GM12878 (cell line): Measurements from ENCODE around the gene CWC22. TPM values are rescaled to one million over a fixed set of nuclear protein-coding genes. Genes with fewer than 3 reads are reported as not detected.
A peak's percentile ranks its signal among the peaks of the same experiment; 100 is the strongest.

Experiments
- ATAC-seq: fragments of 200-7000 bp; cut with Tn5 transposase; 3 replicates; pipeline ENCODE4 v1.9.1; 2020; ENCODE audit warnings: mild to moderate bottlenecking, moderate library complexity
- BruUV-seq: library from RNA; stranded (reverse); fragments of 400-500 nt; replicated peaks from 2 replicates; lab custom pipeline; 2021; lab: Mats Ljungman, UMichigan
- CTCF ChIA-PET: fragments of 300-600 bp; sonication (Branson Sonifier 250); formaldehyde crosslinking; extraction: SDS; loops from one replicate; lab custom pipeline; 2021; ENCODE audit warnings: inconsistent platforms; lab: Yijun Ruan, JAX
- POLR2A ChIA-PET: fragments of 350-600 bp; formaldehyde crosslinking; extraction: SDS; loops from one replicate; lab custom pipeline; 2021; ENCODE audit warnings: inconsistent platforms; lab: Charles Lee
- RAD21 ChIA-PET: fragments of 300-600 bp; sonication (Branson Sonifier 250); formaldehyde crosslinking; loops from one replicate; lab custom pipeline; 2023; ENCODE audit warnings: antibody characterized with exemption; ENCODE audit not compliant: unreplicated experiment; lab: Charles Lee
- SMC1A ChIA-PET: fragments of 300-600 bp; sonication (Branson Sonifier 250); formaldehyde crosslinking; loops from one replicate; lab custom pipeline; 2023; ENCODE audit not compliant: unreplicated experiment, uncharacterized antibody; lab: Charles Lee
- DNase-seq: peaks from one replicate; pipeline ENCODE4 v3.0.0-alpha.2; 2011; ENCODE audit warnings: low read depth, low spot score
- FAIRE-seq: peaks from 3 replicates; lab custom pipeline; 2011; peaks lifted over from hg19 to GRCh38; lab: Jason Lieb, UNC
- H2AFZ ChIP-seq: 2 replicates; pipeline ENCODE4 v1.6.0; 2011; ENCODE audit warnings: low read depth, low read length, control low read depth; ENCODE audit not compliant: control insufficient read depth
- H3K27ac ChIP-seq: 2 replicates; pipeline ENCODE4 v1.5.1; 2011; ENCODE audit warnings: control low read depth; ENCODE audit not compliant: control insufficient read depth, insufficient read depth
- H3K27me3 ChIP-seq, 2 experiments: replicated peaks in 1 of 2; 2 replicates each; pipeline versions ENCODE4 v1.6.0 to v1.6.1; 2011; ENCODE audit warnings: low read length in 1 of 2; ENCODE audit not compliant: control insufficient read depth in 2 of 2, insufficient read depth in 2 of 2
- H3K36me3 ChIP-seq, 2 experiments: 2 replicates each; pipeline ENCODE4 v1.5.1; 2011; ENCODE audit warnings: low read length in 1 of 2; ENCODE audit not compliant: control insufficient read depth in 2 of 2, insufficient read depth in 2 of 2
- H3K4me1 ChIP-seq: 2 replicates; pipeline ENCODE4 v1.6.1; 2011; ENCODE audit warnings: mild to moderate bottlenecking, low read length, moderate library complexity, mixed read lengths; ENCODE audit not compliant: control insufficient read depth, insufficient read depth
- H3K4me2 ChIP-seq: 2 replicates; pipeline ENCODE4 v1.6.0; 2011; ENCODE audit warnings: control low read depth; ENCODE audit not compliant: control insufficient read depth, insufficient read depth
- H3K4me3 ChIP-seq: fragments of 200-600 bp; sonication (generic); 2 replicates; pipeline ENCODE4 v1.5.1; 2016
- H3K79me2 ChIP-seq: 2 replicates; pipeline ENCODE4 v1.6.0; 2011; ENCODE audit warnings: low read length; ENCODE audit not compliant: control insufficient read depth, insufficient read depth
- H3K9ac ChIP-seq: 2 replicates; pipeline ENCODE4 v1.8.0; 2011; ENCODE audit warnings: low read length, control low read depth, mixed read lengths; ENCODE audit not compliant: control insufficient read depth, insufficient read depth
- H3K9me3 ChIP-seq: replicated peaks from 3 replicates; pipeline ENCODE4 v1.5.1; 2011; ENCODE audit warnings: mild to moderate bottlenecking, low read length; ENCODE audit not compliant: control insufficient read depth, insufficient read depth
- H4K20me1 ChIP-seq: 2 replicates; pipeline ENCODE4 v1.6.0; 2011; ENCODE audit not compliant: control insufficient read depth, insufficient read depth
- CTCF ChIP-seq, 3 experiments: IDR thresholded peaks in 2 of 3; conservative IDR thresholded peaks in 1 of 3; 2 replicates each; pipeline ENCODE4 v1.5.1; 2011; ENCODE audit warnings: low read depth in 3 of 3, low read length in 3 of 3, mild to moderate bottlenecking in 3 of 3, control low read depth in 2 of 3, moderate library complexity in 2 of 3, inconsistent platforms in 1 of 3, mixed read lengths in 1 of 3; ENCODE audit not compliant: control insufficient read depth in 2 of 3, insufficient read depth in 1 of 3; ENCODE audit errors: extremely low read depth in 1 of 3
- JUNB ChIP-seq: IDR thresholded peaks from 2 replicates; pipeline ENCODE4 v1.6.1; 2016; ENCODE audit warnings: antibody characterized with exemption, mild to moderate bottlenecking
- RAD21 ChIP-seq: IDR thresholded peaks from 2 replicates; pipeline ENCODE4 v1.6.1; 2011; ENCODE audit warnings: mild to moderate bottlenecking, low read depth, low read length, moderate library complexity; ENCODE audit not compliant: insufficient read depth
- RELA ChIP-seq: fragments of 450-650 bp; IDR thresholded peaks from 2 replicates; pipeline ENCODE4 v1.8.0; 2014; ENCODE audit warnings: borderline replicate concordance; ENCODE audit not compliant: partially characterized antibody
- WGBS: methylation state at CpG from one replicate; pipeline ENCODE4 v1.1.6; 2016; ENCODE audit warnings: low lambda C conversion rate; ENCODE audit not compliant: insufficient replicate concordance, insufficient coverage; ENCODE audit errors: missing lambda C conversion rate; 5-methylcytosine and 5-hydroxymethylcytosine counted together
- in situ Hi-C: fragments of 300-500 bp; cut with MboI; formaldehyde crosslinking; loops from 9 replicates; pipeline ENCODE4 v1.14.3; 2018; ENCODE audit warnings: mixed read lengths
- intact Hi-C: fragments of 100-400 bp; cut with micrococcal nuclease; formaldehyde crosslinking; loops from one replicate; pipeline ENCODE4 v1.14.2; 2022; ENCODE audit not compliant: unreplicated experiment
- polyA plus RNA-seq, 11 experiments: library from polyadenylated mRNA; depleted of rRNA in 4 of 11; unstranded in 6 of 11; stranded (reverse) in 5 of 11; fragments of >200 nt; fragmentation: Nextera tagmentation in 4 of 11; fragmentation: Illumina TruSeq in 1 of 11; extraction: Ambion mirVana in 4 of 11; extraction: Trizol in 1 of 11; gene quantifications; 1 replicate in 1 of 11; 2 replicates in 10 of 11; pipeline versions ENCODE4 v1.2.1 to v1.2.3, GENCODE V29; 2011 to 2016; ENCODE audit warnings: inconsistent platforms in 2 of 11, missing spikeins in 2 of 11, low read depth in 1 of 11
- small RNA-seq: library from RNA; depleted of rRNA; stranded (forward); fragments of <200 nt; gene quantifications from one replicate; pipeline ENCODE3, GENCODE V24; 2014
- total RNA-seq, 4 experiments: library from RNA; depleted of rRNA in 3 of 4; stranded (reverse); fragments of >200 nt in 3 of 4; fragmentation: Illumina TruSeq in 1 of 4; extraction: Trizol in 1 of 4; gene quantifications; 2 replicates each; pipeline versions ENCODE4 v1.2.1 to v1.2.3, GENCODE V29; 2013 to 2021

The CWC22 gene
- total and polyA plus RNA-seq, 10 of the 15 experiments (the other 5 are each of a cell fraction or from before 2014, with no cell fraction given) = 8.2 to 38.5 (median 26.3) TPM

GRCh38 chr2:179898873-179899272 lies 108.2 kb downstream of the CWC22 start:
- in situ Hi-C loops = no loop called here
- Histone ChIP-seq H4K20me1 (no peaks in the 10 kb centered on the region), H3K79me2 (no peaks in the 10 kb centered on the region), H3K27ac (no peak overlapping the region), H3K36me3 (no peaks in the 10 kb centered on the region), H3K9ac (no peak overlapping the region), H3K4me2 (no peak overlapping the region), H3K27me3 (no peaks in the 10 kb centered on the region)
- no peak for FAIRE-seq
- ChIA-PET SMC1A (no interaction called here), CTCF (interaction anchor here (0.7 to 1.6 kb wide), 8 partner anchors 9 to 163 kb away, joined by 3 to 4 read pairs (median 3); no protein-coding TSS in a partner anchor), POLR2A (no interaction called here)
- ATAC-seq = peak; percentile 100
- peak; percentile 29; the same call in 1 of the 2 replicates for TF ChIP-seq RAD21
- TF ChIP-seq JUNB = no peak
- TF ChIP-seq CTCF (IDR thresholded peaks at IDR 0.05 in 2 of 3, conservative IDR thresholded peaks at IDR 0.05 in 1 of 3; ENCODE audit: control insufficient read depth in 2 of 3, extremely low read depth in 1 of 3, insufficient read depth in 1 of 3, low read depth in 3 of 3, low read length in 3 of 3) = peak; percentile 34 to 44 (median 35); a peak in 4 of 6 replicates
- no peak for TF ChIP-seq RELA
- TF ChIP-seq, all 136 proteins: peak for 2
- RAD21 ChIA-PET = no interaction called here
- DNase-seq = no peak
- no peaks in the 10 kb centered on the region for H3K4me1 ChIP-seq
- BruUV-seq = no TSS peak
- no peaks in the 10 kb centered on the region for H3K9me3 ChIP-seq
- WGBS = 46% methylated on average over 4 of the region's 4 CpGs
- no peak overlapping the region for H3K4me3 ChIP-seq
- intact Hi-C loops = no loop called here
- H2AFZ ChIP-seq = peak overlapping the region; percentile 44; the same call in 1 of the 2 replicates

Small RNA genes lying within 50 kb of the gene (small RNA-seq; reads per million reads assigned to genes)
- gene RF00416 = not detected

Other genes with a start within 250 kb of the CWC22 start
- gene ZNF385B, start 145.7 kb downstream of the CWC22 start, total RNA-seq (2014; rRNA removed) = not detected in 2 replicates
- not detected in 2 replicates for gene ZNF385B, start 145.7 kb downstream of the CWC22 start, total RNA-seq (2014; rRNA removed; fragmentation: Illumina TruSeq; extraction: Trizol)
- not detected in 2 replicates for gene ZNF385B, start 145.7 kb downstream of the CWC22 start, total RNA-seq (2021)
- gene ZNF385B, start 145.7 kb downstream of the CWC22 start, polyA plus RNA-seq (2011; rRNA removed) = not detected in 2 replicates
- gene ZNF385B, start 145.7 kb downstream of the CWC22 start, polyA plus RNA-seq (2014; fragmentation: Illumina TruSeq; extraction: Trizol) = not detected in 2 replicates
- gene ZNF385B, start 145.7 kb downstream of the CWC22 start, polyA plus RNA-seq (2014; fragmentation: Nextera tagmentation; extraction: Ambion mirVana) = not detected
- not detected in 2 replicates for gene ZNF385B, start 145.7 kb downstream of the CWC22 start, polyA plus RNA-seq (2014; rRNA removed)
- not detected for gene ZNF385B, start 145.7 kb downstream of the CWC22 start, polyA plus RNA-seq (2016; fragmentation: Nextera tagmentation; extraction: Ambion mirVana)